Breast epithelium (tissue), 3 donors: ENCODE measurements around the gene WWC2.

Experiments
- POLR2A ChIP-seq: fragments of 450-650 bp; IDR thresholded peaks from one replicate; pipeline ENCODE4 v1.6.1; 2016; ENCODE audit warnings: antibody characterized with exemption, mild to moderate bottlenecking, moderate library complexity
- POLR2AphosphoS5 ChIP-seq, 3 donors: sonication (generic); formaldehyde crosslinking; IDR thresholded peaks; one replicate each; pipeline ENCODE4 v1.6.1; 2017; ENCODE audit warnings: antibody characterized with exemption in 3 of 3
- TF ChIP-seq, protein P1 (sequence below), 3 donors: fragments of 450-650 bp; IDR thresholded peaks; one replicate each; pipeline ENCODE4 v1.5.1; 2016 to 2017; ENCODE audit warnings: antibody characterized with exemption in 3 of 3, mild to moderate bottlenecking in 3 of 3, moderate library complexity in 3 of 3

GRCh38 chr4:183330841-183331240 lies 231.8 kb downstream of the WWC2 start:
- TF ChIP-seq, protein P1, sequence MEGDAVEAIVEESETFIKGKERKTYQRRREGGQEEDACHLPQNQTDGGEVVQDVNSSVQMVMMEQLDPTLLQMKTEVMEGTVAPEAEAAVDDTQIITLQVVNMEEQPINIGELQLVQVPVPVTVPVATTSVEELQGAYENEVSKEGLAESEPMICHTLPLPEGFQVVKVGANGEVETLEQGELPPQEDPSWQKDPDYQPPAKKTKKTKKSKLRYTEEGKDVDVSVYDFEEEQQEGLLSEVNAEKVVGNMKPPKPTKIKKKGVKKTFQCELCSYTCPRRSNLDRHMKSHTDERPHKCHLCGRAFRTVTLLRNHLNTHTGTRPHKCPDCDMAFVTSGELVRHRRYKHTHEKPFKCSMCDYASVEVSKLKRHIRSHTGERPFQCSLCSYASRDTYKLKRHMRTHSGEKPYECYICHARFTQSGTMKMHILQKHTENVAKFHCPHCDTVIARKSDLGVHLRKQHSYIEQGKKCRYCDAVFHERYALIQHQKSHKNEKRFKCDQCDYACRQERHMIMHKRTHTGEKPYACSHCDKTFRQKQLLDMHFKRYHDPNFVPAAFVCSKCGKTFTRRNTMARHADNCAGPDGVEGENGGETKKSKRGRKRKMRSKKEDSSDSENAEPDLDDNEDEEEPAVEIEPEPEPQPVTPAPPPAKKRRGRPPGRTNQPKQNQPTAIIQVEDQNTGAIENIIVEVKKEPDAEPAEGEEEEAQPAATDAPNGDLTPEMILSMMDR (IDR thresholded peaks at IDR 0.05): no peak
- TF ChIP-seq POLR2AphosphoS5 (IDR thresholded peaks at IDR 0.05) (no peak), POLR2A (no peak)
